Measurements from ENCODE around the gene MROH9.

GRCh38 chr1:171112119-171112518 is 176.8 kb downstream of the MROH9 start:
- TF ChIP-seq CTCF (IDR thresholded peaks at IDR 0.05 in 8 of 11, conservative IDR thresholded peaks at IDR 0.05 in 3 of 11), result no peak
- TF ChIP-seq POLR2A (IDR thresholded peaks at IDR 0.05), result no peak
- TF ChIP-seq POLR2AphosphoS5 (IDR thresholded peaks at IDR 0.05), result no peak
